HL-60 (cell line): Measurements from ENCODE around the gene TMEM88.

Experiments
- DNase-seq, 2 experiments: peaks; one replicate each; pipeline ENCODE4 v3.0.0-alpha.2; 2010 to 2020; ENCODE audit warnings: low read depth in 1 of 2, low spot score in 1 of 2
- H3K27ac ChIP-seq: fragments of 250-450 bp; sonication (Bioruptor Pico); replicated peaks from 2 replicates; pipeline ENCODE4 v1.5.1; 2020; ENCODE audit warnings: mild to moderate bottlenecking, moderate library complexity
- H3K27me3 ChIP-seq: fragments of 250-450 bp; sonication (Bioruptor Pico); 2 replicates; pipeline ENCODE4 v1.5.1; 2021; ENCODE audit warnings: mild to moderate bottlenecking, moderate library complexity; ENCODE audit not compliant: insufficient read depth, poor library complexity, severe bottlenecking
- H3K4me3 ChIP-seq: replicated peaks from 2 replicates; pipeline ENCODE4 v1.5.1; 2011; ENCODE audit warnings: mild to moderate bottlenecking, control low read depth, low read length; ENCODE audit not compliant: insufficient read depth
- GABPA ChIP-seq: IDR thresholded peaks from 2 replicates; pipeline ENCODE4 v1.6.1; 2012; ENCODE audit warnings: low read depth
- POLR2AphosphoS5 ChIP-seq: IDR thresholded peaks from 2 replicates; pipeline ENCODE4 v1.6.1; 2012; ENCODE audit warnings: low read depth
- SPI1 ChIP-seq: IDR thresholded peaks from 2 replicates; pipeline ENCODE4 v1.6.1; 2012; ENCODE audit warnings: low read depth, mild to moderate bottlenecking, borderline replicate concordance
- TF ChIP-seq, protein P1 (sequence below): IDR thresholded peaks from 2 replicates; pipeline ENCODE4 v1.6.1; 2012; ENCODE audit warnings: low read depth; ENCODE audit not compliant: insufficient replicate concordance
- TF ChIP-seq, protein P2 (sequence below): IDR thresholded peaks from one replicate; pipeline ENCODE4 v1.5.1; 2011; ENCODE audit warnings: low read length, control low read depth, inconsistent platforms; ENCODE audit not compliant: insufficient read depth

TMEM88 gene

DNA sequence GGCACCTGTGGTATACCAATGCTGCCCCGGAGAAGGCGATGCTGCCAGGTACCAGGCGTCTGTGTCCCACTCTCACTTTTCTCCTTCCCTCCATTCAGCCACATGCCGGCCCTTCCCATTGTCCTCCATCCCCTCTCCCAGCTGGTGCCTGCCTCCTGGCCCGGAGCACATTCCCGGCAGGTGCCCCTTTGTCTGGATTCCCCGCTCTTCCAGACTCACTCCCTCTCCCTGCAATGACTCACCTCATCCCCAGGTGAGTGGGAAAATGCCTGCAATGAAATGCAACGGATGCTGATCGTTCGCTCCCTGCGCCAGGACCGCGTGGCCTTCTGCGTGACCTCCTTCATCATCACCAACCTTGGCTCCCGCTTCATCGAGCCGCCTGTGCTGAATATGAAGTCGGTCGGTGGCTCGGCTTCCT, 31.3 kb upstream of the TMEM88 start:
- Histone ChIP-seq H3K4me3 (no peak overlapping the region), H3K27me3 (no peaks in the 10 kb centered on the region), H3K27ac (no peak overlapping the region)
- DNase-seq: no peak
- TF ChIP-seq, protein P1, sequence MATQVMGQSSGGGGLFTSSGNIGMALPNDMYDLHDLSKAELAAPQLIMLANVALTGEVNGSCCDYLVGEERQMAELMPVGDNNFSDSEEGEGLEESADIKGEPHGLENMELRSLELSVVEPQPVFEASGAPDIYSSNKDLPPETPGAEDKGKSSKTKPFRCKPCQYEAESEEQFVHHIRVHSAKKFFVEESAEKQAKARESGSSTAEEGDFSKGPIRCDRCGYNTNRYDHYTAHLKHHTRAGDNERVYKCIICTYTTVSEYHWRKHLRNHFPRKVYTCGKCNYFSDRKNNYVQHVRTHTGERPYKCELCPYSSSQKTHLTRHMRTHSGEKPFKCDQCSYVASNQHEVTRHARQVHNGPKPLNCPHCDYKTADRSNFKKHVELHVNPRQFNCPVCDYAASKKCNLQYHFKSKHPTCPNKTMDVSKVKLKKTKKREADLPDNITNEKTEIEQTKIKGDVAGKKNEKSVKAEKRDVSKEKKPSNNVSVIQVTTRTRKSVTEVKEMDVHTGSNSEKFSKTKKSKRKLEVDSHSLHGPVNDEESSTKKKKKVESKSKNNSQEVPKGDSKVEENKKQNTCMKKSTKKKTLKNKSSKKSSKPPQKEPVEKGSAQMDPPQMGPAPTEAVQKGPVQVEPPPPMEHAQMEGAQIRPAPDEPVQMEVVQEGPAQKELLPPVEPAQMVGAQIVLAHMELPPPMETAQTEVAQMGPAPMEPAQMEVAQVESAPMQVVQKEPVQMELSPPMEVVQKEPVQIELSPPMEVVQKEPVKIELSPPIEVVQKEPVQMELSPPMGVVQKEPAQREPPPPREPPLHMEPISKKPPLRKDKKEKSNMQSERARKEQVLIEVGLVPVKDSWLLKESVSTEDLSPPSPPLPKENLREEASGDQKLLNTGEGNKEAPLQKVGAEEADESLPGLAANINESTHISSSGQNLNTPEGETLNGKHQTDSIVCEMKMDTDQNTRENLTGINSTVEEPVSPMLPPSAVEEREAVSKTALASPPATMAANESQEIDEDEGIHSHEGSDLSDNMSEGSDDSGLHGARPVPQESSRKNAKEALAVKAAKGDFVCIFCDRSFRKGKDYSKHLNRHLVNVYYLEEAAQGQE: no peak
- TF ChIP-seq POLR2AphosphoS5 (no peak), SPI1 (no peak), GABPA (no peak)
- TF ChIP-seq, protein P2, sequence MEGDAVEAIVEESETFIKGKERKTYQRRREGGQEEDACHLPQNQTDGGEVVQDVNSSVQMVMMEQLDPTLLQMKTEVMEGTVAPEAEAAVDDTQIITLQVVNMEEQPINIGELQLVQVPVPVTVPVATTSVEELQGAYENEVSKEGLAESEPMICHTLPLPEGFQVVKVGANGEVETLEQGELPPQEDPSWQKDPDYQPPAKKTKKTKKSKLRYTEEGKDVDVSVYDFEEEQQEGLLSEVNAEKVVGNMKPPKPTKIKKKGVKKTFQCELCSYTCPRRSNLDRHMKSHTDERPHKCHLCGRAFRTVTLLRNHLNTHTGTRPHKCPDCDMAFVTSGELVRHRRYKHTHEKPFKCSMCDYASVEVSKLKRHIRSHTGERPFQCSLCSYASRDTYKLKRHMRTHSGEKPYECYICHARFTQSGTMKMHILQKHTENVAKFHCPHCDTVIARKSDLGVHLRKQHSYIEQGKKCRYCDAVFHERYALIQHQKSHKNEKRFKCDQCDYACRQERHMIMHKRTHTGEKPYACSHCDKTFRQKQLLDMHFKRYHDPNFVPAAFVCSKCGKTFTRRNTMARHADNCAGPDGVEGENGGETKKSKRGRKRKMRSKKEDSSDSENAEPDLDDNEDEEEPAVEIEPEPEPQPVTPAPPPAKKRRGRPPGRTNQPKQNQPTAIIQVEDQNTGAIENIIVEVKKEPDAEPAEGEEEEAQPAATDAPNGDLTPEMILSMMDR: no peak

DNA sequence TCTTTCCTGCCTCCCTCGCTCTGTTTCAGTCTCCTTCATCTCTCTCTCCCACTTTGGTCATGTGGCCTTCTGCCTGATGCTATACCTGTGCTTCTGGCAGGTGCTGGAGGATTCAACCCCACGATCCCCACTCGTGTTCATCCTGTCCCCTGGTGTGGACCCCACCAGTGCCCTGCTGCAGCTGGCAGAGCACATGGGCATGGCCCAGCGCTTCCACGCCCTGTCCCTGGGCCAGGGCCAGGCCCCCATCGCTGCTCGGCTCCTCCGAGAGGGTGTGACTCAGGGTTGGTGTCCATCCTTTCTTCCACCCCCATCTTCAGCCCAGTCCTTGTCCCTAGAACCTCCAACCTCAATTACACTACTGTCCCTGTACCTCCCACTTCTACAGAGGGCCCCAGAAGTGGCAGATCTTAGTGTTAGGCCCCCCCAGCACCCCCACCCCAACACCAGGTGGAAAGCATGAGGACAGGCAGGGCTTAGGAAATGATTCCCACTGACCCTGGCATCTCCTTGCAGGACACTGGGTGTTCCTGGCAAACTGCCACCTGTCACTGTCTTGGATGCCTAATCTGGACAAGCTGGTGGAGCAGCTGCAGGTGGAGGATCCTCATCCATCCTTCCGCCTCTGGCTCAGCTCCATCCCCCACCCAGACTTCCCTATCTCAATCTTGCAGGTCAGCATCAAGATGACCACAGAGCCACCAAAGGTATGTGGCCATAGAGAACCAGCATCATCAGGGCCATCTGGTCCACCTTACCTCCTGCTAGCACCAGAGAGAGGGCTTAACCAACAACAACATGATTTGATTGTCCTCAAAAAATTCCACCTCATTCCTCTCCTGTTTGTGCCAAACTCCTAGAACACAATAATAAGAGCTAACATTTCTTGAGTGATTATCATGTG, 30.6 kb upstream of the TMEM88 start:
- Histone ChIP-seq H3K27me3 (no peaks in the 10 kb centered on the region), H3K4me3 (no peak overlapping the region), H3K27ac (no peak overlapping the region)
- TF ChIP-seq GABPA: no peak
- no peak for DNase-seq

DNA sequence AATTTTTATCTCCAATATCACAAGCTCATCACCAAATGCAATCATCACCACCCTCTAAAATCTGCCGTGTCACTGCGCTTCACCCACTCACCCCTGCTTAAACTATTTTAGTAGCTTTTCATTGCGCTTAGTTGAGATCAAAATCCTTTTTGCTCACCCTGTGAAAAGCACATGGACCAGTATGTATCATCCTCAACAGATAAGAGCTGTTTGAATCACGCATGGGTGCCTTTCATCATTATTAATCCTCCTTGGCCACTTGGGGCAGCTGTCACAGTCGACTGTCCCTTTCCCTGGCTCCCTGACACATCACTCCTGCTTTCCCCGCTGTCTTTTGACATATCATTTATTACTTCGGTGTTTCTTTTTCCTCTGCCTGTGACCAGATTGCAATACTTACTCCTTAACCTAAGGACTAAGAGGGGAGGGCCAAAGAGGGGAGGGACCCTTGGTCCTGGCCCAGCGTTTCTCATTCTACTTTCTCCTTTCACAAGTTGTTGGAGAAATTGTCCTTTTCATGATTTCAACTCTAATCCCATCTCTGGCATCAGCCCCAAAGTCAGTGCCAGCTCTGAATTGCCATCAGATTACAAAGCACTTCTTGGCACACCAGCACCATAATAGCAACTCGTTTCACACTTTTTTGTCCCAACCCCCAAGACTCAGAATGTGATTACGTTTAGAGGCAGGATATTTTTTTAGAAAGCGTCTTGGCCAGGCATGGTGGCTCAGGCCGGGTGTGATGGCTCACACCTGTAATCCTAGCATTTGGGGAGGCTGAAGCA, 29.5 kb upstream of the TMEM88 start:
- TF ChIP-seq, protein P2: no peak
- TF ChIP-seq SPI1 (no peak), POLR2AphosphoS5 (no peak), GABPA (no peak)
- TF ChIP-seq, protein P1: no peak
- no peaks in the 10 kb centered on the region for H3K27me3 ChIP-seq
- H3K27ac ChIP-seq: no peak overlapping the region
- no peak for DNase-seq
- H3K4me3 ChIP-seq: no peak overlapping the region

DNA sequence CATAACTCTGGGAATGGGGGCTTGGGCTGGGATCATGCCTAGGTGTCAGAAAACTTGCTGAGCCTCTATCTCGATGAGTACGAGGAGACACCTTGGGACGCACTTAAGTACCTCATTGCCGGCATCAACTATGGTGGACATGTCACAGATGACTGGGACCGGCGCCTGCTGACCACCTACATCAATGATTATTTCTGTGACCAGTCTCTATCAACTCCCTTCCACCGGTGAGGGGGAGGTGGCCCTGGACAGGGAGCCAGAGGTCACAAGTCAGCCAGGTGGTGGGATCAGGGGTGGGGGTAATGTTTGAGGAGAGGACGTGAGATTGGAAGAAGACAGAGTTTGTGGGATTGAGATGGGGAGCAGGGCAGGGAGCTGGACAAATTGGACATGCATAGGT, 24.2 kb upstream of the TMEM88 start:
- no peaks in the 10 kb centered on the region for H3K27me3 ChIP-seq
- TF ChIP-seq POLR2AphosphoS5: no peak
- TF ChIP-seq, protein P1: no peak
- no peak for TF ChIP-seq SPI1
- TF ChIP-seq, protein P2: no peak
- TF ChIP-seq GABPA: no peak
- DNase-seq: no peak

More for the DNA sequence above, 24.2 kb upstream of the TMEM88 start:
- H3K27ac ChIP-seq: no peak overlapping the region
- no peak overlapping the region for H3K4me3 ChIP-seq
